NCI-H1436 (cell line): ENCODE results near the gene SEMA6B.

Experiments
- DNase-seq: peaks from one replicate; lab custom pipeline; 2025; lab: John Stamatoyannopoulos, UW

Gene SEMA6B

GRCh38 chr19:4507804-4508203 is 51.7 kb downstream of the SEMA6B start:
- DNase-seq, result no peak

- no peak for DNase-seq
Observed at GRCh38 chr19:4507150-4507452, 52.4 kb downstream of the SEMA6B start.

- DNase-seq, result no peak
Observed at GRCh38 chr19:4506449-4507149, 52.9 kb downstream of the SEMA6B start.

GRCh38 chr19:4505570-4506448 is 53.7 kb downstream of the SEMA6B start:
- no peak for DNase-seq

GRCh38 chr19:4504891-4505569 is 54.5 kb downstream of the SEMA6B start:
- no peak for DNase-seq

GRCh38 chr19:4504297-4504701 is 55.2 kb downstream of the SEMA6B start:
- DNase-seq, result no peak

- no peak for DNase-seq
Observed at GRCh38 chr19:4503825-4504170, 55.7 kb downstream of the SEMA6B start.

- no peak for DNase-seq
Observed at GRCh38 chr19:4503132-4503824, 56.2 kb downstream of the SEMA6B start.

- no peak for DNase-seq
Observed at GRCh38 chr19:4502282-4503131, 57.0 kb downstream of the SEMA6B start.

GRCh38 chr19:4501691-4502090 is 57.8 kb downstream of the SEMA6B start:
- no peak for DNase-seq

- DNase-seq, result no peak
Observed at GRCh38 chr19:4500841-4501591, 58.5 kb downstream of the SEMA6B start.

GRCh38 chr19:4499855-4500254 is 59.6 kb downstream of the SEMA6B start:
- DNase-seq, result no peak

- no peak for DNase-seq
Observed at GRCh38 chr19:4499318-4499717, 60.2 kb downstream of the SEMA6B start.

GRCh38 chr19:4498694-4499093 is 60.8 kb downstream of the SEMA6B start:
- no peak for DNase-seq

- no peak for DNase-seq
Observed at GRCh38 chr19:4497770-4498389, 61.6 kb downstream of the SEMA6B start.

- DNase-seq, result no peak
Observed at GRCh38 chr19:4496304-4496703, 63.2 kb downstream of the SEMA6B start.

- no peak for DNase-seq
Observed at GRCh38 chr19:4495471-4495870, 64.0 kb downstream of the SEMA6B start.

GRCh38 chr19:4494691-4495064 is 64.8 kb downstream of the SEMA6B start:
- DNase-seq, result no peak

- no peak for DNase-seq
Observed at GRCh38 chr19:4493929-4494690, 65.4 kb downstream of the SEMA6B start.
